ENCODE data around the gene LEMD3.

- TF ChIP-seq EZH2 (IDR thresholded peaks at IDR 0.05; ENCODE audit: low read depth, low read length, severe bottlenecking): no peak
- TF ChIP-seq POLR2A (IDR thresholded peaks at IDR 0.05; ENCODE audit: control extremely low read depth in 1 of 2, low read depth in 2 of 2, low read length in 2 of 2): no peak
- no peak for TF ChIP-seq TEAD4 (IDR thresholded peaks at IDR 0.05; ENCODE audit: low read depth, low read length)
- TF ChIP-seq, protein P1, sequence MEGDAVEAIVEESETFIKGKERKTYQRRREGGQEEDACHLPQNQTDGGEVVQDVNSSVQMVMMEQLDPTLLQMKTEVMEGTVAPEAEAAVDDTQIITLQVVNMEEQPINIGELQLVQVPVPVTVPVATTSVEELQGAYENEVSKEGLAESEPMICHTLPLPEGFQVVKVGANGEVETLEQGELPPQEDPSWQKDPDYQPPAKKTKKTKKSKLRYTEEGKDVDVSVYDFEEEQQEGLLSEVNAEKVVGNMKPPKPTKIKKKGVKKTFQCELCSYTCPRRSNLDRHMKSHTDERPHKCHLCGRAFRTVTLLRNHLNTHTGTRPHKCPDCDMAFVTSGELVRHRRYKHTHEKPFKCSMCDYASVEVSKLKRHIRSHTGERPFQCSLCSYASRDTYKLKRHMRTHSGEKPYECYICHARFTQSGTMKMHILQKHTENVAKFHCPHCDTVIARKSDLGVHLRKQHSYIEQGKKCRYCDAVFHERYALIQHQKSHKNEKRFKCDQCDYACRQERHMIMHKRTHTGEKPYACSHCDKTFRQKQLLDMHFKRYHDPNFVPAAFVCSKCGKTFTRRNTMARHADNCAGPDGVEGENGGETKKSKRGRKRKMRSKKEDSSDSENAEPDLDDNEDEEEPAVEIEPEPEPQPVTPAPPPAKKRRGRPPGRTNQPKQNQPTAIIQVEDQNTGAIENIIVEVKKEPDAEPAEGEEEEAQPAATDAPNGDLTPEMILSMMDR (IDR thresholded peaks at IDR 0.05; ENCODE audit: control extremely low read depth in 1 of 3, insufficient read depth in 1 of 3, low read depth in 1 of 3, low read length in 3 of 3): no peak
- no peak for TF ChIP-seq BCL11A (IDR thresholded peaks at IDR 0.05; ENCODE audit: low read depth in 2 of 2, low read length in 2 of 2)
- TF ChIP-seq JUND (IDR thresholded peaks at IDR 0.05; ENCODE audit: low read length): no peak
- TF ChIP-seq GTF2F1 (IDR thresholded peaks at IDR 0.05; ENCODE audit: borderline replicate concordance, low read depth, low read length): no peak
- TF ChIP-seq SP2 (IDR thresholded peaks at IDR 0.05; ENCODE audit: low read length): no peak
- TF ChIP-seq POU5F1 (IDR thresholded peaks at IDR 0.05; ENCODE audit: low read depth, low read length): no peak
- TF ChIP-seq GABPA (IDR thresholded peaks at IDR 0.05; ENCODE audit: borderline replicate concordance, insufficient read depth, low read length): no peak
Measured at GRCh38 chr12:65287426-65287825, 118.0 kb downstream of the LEMD3 start.

Data from H1 (cell line).